ENCODE data around the gene CENPB.
"Not testable (repeated sequence)": the region's sequence is repeated elsewhere in the genome, so short reads cannot be mapped to it uniquely, and the experiment has no call there.

- TF ChIP-seq CTCF (IDR thresholded peaks at IDR 0.05; ENCODE audit: poor library complexity, severe bottlenecking); POLR2AphosphoS5 (IDR thresholded peaks at IDR 0.05); SMC3 (conservative IDR thresholded peaks at IDR 0.05; ENCODE audit: poor library complexity); EZH2 (IDR thresholded peaks at IDR 0.05; ENCODE audit: borderline replicate concordance, insufficient read depth, low read length, poor library complexity, severe bottlenecking): not testable (repeated sequence)
These were observed 43.4 kb upstream of the CENPB start for GRCh38 chr20:3829891-3830290.

Data from neural cell (in vitro differentiated cells).